H1 (cell line): ENCODE measurements around the gene UBE4B. TPM values are rescaled to one million over a fixed set of nuclear protein-coding genes. Genes with fewer than 3 reads are reported as not detected.

Source experiments
- ASH2L ChIP-seq: fragments of 200-600, 300-600 bp; sonication (generic); IDR thresholded peaks from one replicate; pipeline ENCODE4 v1.7.1; 2017; ENCODE audit warnings: low read length
- CBX8 ChIP-seq: fragments of 300-800, 300-1000 bp; sonication (generic); IDR thresholded peaks from 2 replicates; pipeline ENCODE4 v1.7.1; 2016; ENCODE audit warnings: low read depth, low read length, borderline replicate concordance
- CREB1 ChIP-seq: IDR thresholded peaks from 2 replicates; pipeline ENCODE4 v1.6.1; 2012; ENCODE audit warnings: inconsistent platforms
- CTBP2 ChIP-seq: IDR thresholded peaks from 2 replicates; pipeline ENCODE4 v1.7.0; 2011; ENCODE audit warnings: borderline replicate concordance, mild to moderate bottlenecking, moderate library complexity, mixed read lengths, low read length; ENCODE audit not compliant: insufficient read depth, insufficient read length
- GABPA ChIP-seq: IDR thresholded peaks from 2 replicates; pipeline ENCODE4 v1.6.1; 2011; ENCODE audit warnings: mild to moderate bottlenecking, low read length, moderate library complexity, borderline replicate concordance; ENCODE audit not compliant: insufficient read depth
- GTF2F1 ChIP-seq: IDR thresholded peaks from 2 replicates; pipeline ENCODE4 v1.6.1; 2012; ENCODE audit warnings: low read depth, low read length, improper control_type of control experiment, borderline replicate concordance
- KDM4A ChIP-seq: IDR thresholded peaks from one replicate; pipeline ENCODE4 v1.7.1; 2012; ENCODE audit warnings: low read depth, mild to moderate bottlenecking, moderate library complexity, low read length, inconsistent platforms; ENCODE audit not compliant: severe bottlenecking
- NANOG ChIP-seq: IDR thresholded peaks from 2 replicates; pipeline ENCODE4 v1.6.1; 2011; ENCODE audit warnings: low read length, low read depth, mild to moderate bottlenecking, inconsistent platforms; ENCODE audit not compliant: insufficient read depth, poor library complexity, severe bottlenecking
- RFX5 ChIP-seq: IDR thresholded peaks from 2 replicates; pipeline ENCODE4 v1.6.1; 2011; ENCODE audit warnings: low read depth, low read length, improper control_type of control experiment, borderline replicate concordance
- SAP30 ChIP-seq: fragments of 300-600 bp; sonication (generic); IDR thresholded peaks from 2 replicates; pipeline ENCODE4 v1.7.1; 2012; ENCODE audit warnings: low read length, moderate library complexity, mild to moderate bottlenecking, inconsistent platforms; ENCODE audit not compliant: insufficient read depth, insufficient replicate concordance
- SIN3A ChIP-seq, 2 experiments: IDR thresholded peaks in 1 of 2; conservative IDR thresholded peaks in 1 of 2; 2 replicates each; pipeline ENCODE4 v1.6.1; 2011 to 2012; ENCODE audit warnings: low read length in 2 of 2, improper control_type of control experiment in 1 of 2, low read depth in 1 of 2, mild to moderate bottlenecking in 1 of 2
- SIX5 ChIP-seq: IDR thresholded peaks from 2 replicates; pipeline ENCODE4 v1.6.1; 2011; ENCODE audit warnings: mild to moderate bottlenecking, low read depth, low read length
- SRF ChIP-seq: IDR thresholded peaks from 2 replicates; pipeline ENCODE4 v1.6.1; 2011; ENCODE audit warnings: mild to moderate bottlenecking, low read depth, low read length, moderate library complexity
- SUZ12 ChIP-seq: fragments of 200-600 bp; sonication (generic); IDR thresholded peaks from 2 replicates; pipeline ENCODE4 v1.6.1; 2012; ENCODE audit warnings: mild to moderate bottlenecking, inconsistent platforms, low read length, moderate library complexity, mixed read lengths
- TAF1 ChIP-seq: IDR thresholded peaks from 2 replicates; pipeline ENCODE4 v1.6.1; 2011; ENCODE audit warnings: mild to moderate bottlenecking, low read depth, low read length
- YY1 ChIP-seq: IDR thresholded peaks from 2 replicates; pipeline ENCODE4 v1.6.1; 2011; ENCODE audit warnings: low read depth, mild to moderate bottlenecking, low read length
- ZNF274 ChIP-seq: IDR thresholded peaks from 2 replicates; pipeline ENCODE4 v1.7.0; 2012; ENCODE audit warnings: low read length, borderline replicate concordance; ENCODE audit errors: extremely low read depth
- polyA plus RNA-seq, 7 experiments: library from polyadenylated mRNA; depleted of rRNA in 3 of 7; stranded (reverse) in 5 of 7; unstranded in 2 of 7; fragments of >200 nt in 5 of 7; fragments of 200-250 nt in 2 of 7; gene quantifications; 1 replicate in 5 of 7; 2 replicates in 1 of 7; 4 replicates in 1 of 7; pipeline versions ENCODE4 v1.2.1 to v1.2.3, GENCODE V29; 2011 to 2013; ENCODE audit warnings: missing spikeins in 2 of 7, mixed read lengths in 2 of 7
- total RNA-seq: library from RNA; stranded (reverse); fragmentation: NEBNext Ultra II Directional; extraction: Animal tissue kit (Norgen Biotek cat#: 25700); gene quantifications from 2 replicates; pipeline ENCODE4 v1.2.1, GENCODE V29; 2021
- TF ChIP-seq, protein P1 (sequence below), 3 experiments: IDR thresholded peaks; 1 replicate in 2 of 3; 2 replicates in 1 of 3; pipeline versions ENCODE4 v1.5.1 to v1.6.1; 2011; ENCODE audit warnings: low read length in 3 of 3, mild to moderate bottlenecking in 3 of 3, inconsistent platforms in 2 of 3, low read depth in 1 of 3, moderate library complexity in 1 of 3; ENCODE audit not compliant: insufficient read depth in 1 of 3; ENCODE audit errors: control extremely low read depth in 1 of 3
- TF ChIP-seq, protein P2 (sequence below): IDR thresholded peaks from 2 replicates; pipeline ENCODE4 v1.6.1; 2012; ENCODE audit warnings: inconsistent platforms

The UBE4B gene
- total and polyA plus RNA-seq, 2 of the 8 experiments (the other 6 are each of a cell fraction or from before 2014, with no cell fraction given), result 24.5 to 90.1 TPM

DNA sequence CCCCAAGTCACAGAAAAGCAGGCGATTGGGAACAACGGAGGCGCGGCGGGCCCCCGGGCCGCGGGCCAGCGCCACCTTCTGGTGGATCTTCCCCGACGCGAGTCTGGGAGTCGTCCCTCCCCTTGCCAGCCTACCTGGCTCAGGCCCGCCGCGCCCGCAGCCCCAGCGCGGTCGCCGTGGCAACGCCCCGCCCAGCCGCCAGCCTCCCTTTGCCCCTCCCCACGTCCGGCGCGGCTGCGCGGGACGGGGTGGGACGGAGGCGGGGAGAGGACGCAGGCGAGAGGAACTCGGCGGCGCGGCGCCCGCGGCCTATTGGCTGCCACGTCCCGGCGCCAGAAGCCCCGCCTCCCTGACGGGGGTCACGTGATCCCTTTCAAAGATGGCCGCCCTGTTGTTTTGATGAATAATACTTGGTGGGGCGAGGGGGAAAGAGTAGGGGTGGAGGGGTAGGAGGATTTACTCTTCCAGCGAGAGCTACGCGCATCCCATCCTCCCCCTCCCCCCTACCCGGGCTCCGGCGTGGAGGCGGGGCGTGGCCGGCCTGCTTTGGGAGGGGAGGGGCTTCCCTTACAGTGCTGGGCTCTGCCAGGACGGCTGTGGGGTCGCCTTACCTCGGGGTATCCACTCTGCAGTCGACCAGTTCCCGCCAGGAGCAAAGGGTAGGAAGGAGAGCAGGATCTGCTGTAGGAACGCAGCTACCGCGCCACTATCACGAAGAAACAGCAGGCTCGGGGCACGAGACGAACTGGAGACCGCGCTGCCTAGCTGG is at the start of gene UBE4B (continued):
- TF ChIP-seq SRF (0 out of 2 replicates have a peak, but pooled peaks have one; percentile 14), KDM4A (peak; percentile 24), ZNF274 (no peak), ASH2L (no peak), SUZ12 (no peak), RFX5 (peak; percentile 43; the same call in 1 of the 2 replicates), CBX8 (no peak), SIX5 (no peak), NANOG (peak; percentile 6), CREB1 (peak; percentile 49), SIN3A (conservative IDR thresholded peaks at IDR 0.05 in 1 of 2, IDR thresholded peaks at IDR 0.05 in 1 of 2; ENCODE audit: low read depth in 1 of 2, low read length in 2 of 2) (peak in 1 of 2 experiments; percentile 85; a peak in 2 of 4 replicates), GABPA (no peak; the same call in 1 of the 2 replicates), SAP30 (no peak), TAF1 (peak; percentile 82), YY1 (peak; percentile 95), CTBP2 (no peak), GTF2F1 (peak; percentile 86; the same call in 1 of the 2 replicates)
- TF ChIP-seq, protein P1, sequence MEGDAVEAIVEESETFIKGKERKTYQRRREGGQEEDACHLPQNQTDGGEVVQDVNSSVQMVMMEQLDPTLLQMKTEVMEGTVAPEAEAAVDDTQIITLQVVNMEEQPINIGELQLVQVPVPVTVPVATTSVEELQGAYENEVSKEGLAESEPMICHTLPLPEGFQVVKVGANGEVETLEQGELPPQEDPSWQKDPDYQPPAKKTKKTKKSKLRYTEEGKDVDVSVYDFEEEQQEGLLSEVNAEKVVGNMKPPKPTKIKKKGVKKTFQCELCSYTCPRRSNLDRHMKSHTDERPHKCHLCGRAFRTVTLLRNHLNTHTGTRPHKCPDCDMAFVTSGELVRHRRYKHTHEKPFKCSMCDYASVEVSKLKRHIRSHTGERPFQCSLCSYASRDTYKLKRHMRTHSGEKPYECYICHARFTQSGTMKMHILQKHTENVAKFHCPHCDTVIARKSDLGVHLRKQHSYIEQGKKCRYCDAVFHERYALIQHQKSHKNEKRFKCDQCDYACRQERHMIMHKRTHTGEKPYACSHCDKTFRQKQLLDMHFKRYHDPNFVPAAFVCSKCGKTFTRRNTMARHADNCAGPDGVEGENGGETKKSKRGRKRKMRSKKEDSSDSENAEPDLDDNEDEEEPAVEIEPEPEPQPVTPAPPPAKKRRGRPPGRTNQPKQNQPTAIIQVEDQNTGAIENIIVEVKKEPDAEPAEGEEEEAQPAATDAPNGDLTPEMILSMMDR (IDR thresholded peaks at IDR 0.05; ENCODE audit: control extremely low read depth in 1 of 3, insufficient read depth in 1 of 3, low read depth in 1 of 3, low read length in 3 of 3), result peak; percentile 83 to 89 (median 86)
- TF ChIP-seq, protein P2, sequence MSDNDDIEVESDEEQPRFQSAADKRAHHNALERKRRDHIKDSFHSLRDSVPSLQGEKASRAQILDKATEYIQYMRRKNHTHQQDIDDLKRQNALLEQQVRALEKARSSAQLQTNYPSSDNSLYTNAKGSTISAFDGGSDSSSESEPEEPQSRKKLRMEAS, result peak; percentile 28; the same call in 1 of the 2 replicates
